NCI-H1105 (cell line): ENCODE data around the gene NEIL3.
"Not testable (repeated sequence)": the region's sequence is repeated elsewhere in the genome, so short reads cannot be mapped to it uniquely, and the experiment has no call there.

Experiments
- DNase-seq: peaks from one replicate; lab custom pipeline; 2025; lab: John Stamatoyannopoulos, UW

NEIL3 gene

DNA sequence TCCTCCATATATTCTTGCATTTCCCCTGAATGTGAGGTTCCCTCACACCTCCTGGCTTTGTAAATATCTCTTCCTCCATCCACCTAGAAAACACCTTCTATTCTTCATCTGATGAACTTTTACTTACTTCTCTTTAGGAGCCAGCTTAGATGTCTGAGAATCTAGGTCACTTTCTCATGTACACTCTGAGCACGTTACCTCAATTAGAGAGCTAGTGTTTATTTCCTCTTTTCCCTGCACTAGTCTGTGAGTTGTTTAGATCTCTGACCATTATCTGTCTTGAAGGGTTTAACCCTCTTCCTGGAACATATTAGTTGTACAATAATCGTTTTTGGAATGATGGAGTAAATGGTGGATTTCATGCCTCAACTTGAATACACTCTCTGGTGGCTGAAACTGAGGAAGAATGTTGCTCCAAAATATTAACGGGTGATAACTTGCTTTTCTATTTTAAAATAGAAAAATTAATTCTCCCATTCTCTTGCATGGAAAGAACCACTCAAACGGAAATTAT is 8.5 kb upstream of the NEIL3 start:
- no peak for DNase-seq

DNA sequence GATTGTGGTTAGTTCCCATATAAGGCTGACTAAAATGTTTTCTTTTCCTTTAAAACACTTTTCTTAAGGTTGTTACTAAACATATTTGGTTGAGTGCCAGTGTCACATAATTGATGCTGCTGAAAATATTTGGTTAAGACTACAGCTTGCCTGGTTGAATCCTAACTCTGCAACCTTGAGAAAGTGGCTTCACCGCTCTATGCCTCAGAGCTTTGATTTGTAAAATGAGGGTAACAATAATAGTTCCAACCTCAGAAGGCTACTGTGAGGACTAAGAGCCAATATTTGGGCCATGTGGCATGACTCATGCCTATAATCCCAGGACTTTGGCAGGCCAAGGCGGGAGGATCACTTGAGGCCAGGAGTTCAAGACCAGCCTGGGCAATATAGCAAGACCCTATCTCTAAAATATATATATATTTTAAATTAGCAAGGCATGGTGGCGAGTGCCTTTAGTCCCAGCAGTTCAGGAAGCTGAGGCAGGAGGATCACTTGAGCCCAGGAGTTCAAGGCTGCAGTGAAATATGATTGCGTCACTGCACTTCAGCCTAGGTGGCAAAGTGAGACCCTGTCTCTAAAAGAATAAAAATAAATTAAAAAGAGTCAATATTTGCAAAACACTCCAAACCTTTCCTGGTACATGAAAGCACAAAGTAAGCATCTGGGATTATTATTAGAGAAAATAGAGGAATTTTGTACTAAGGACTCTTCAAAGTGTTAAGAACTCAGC is 7.1 kb upstream of the NEIL3 start:
- DNase-seq, result no peak

GRCh38 chr4:177304094-177304493 is 5.6 kb upstream of the NEIL3 start:
- DNase-seq, result no peak

DNA sequence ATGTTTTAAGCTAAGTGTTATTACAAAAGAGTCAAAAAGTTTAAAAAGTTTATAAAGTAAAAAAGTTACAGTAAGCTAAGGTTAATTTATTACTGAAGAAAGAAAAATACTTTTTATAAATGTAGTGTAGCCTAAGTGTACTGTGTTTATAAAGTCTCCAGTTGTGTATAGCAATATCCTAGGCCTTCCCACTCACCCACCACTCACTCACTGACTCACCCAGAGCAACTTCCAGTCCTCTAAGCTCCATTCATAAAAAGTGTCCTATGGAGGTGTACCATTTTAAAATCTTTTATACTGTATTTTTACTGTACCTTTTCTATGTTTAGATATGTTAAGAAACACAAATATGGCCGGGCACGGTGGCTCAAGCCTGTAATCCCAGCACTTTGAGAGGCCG is 4.8 kb upstream of the NEIL3 start:
- DNase-seq, result not testable (repeated sequence)

DNA sequence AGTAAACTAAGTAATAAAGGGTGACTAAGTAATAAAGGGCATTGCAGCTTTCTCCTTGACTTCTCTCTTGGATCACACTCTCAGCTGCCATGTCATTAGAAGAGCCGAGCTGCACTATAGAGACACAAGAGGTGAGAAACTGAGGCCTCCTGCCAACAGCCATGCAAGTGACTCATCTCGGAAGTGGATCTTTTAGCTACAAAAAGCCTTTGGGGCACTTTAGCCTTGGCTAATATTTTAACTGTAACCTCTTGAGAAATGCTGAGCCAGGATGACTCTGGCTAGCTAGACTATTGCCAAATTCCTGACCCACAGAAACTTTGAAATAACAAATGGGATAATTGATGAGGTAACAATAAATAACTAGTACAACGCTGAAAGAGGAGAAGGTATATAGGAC is 1.5 kb upstream of the NEIL3 start:
- no peak for DNase-seq

DNA sequence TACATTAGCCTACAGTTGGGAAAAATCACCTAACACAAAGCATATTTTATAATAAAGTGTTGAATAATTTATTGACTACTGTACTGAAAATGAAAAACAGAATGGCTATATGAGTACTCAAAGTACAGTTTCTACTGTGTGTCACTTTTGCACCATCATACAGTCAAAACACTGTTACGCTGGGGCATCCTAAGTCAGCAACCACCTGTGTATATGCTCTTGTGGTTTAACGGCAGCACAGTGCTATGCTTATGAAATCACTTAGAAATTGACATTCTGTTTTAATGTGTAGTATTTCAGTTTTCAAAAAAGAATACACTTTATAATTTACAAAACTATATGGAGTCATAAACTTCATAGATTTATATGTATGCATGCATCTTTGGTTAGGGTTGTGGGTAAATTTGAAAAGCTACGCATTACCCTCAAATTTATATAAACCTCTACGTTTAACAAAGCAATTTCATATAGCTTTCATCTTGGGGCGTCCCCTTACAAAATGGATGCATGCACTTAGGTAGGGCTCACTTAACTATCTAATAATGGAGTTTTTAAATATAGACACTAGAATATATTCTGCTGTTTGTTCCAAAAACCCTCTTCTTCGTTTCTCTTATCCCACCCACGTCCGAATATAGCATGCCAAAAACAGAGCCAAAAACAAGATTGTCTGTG is 690 bp upstream of the NEIL3 start:
- no peak for DNase-seq

- no peak for DNase-seq
Observed at GRCh38 chr4:177311589-177311988, 1.9 kb downstream of the NEIL3 start.

DNA sequence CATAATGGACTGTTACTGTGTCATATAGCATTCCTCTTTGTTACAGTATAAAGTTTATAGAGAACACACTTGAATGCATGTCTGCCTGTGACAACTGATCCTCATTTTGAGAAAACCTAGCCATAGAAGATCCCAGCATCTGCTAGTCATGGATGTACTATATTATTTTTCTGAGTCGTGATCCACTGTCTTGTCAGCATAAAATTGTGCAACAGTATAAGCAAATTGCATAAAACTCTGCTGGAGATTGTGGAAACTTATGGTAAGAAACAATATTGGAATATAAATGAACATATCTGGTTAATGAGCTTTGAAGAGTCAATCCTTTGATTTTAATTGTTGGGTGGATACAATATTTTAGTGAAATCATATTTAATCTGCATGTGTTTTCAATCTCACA is 3.6 kb downstream of the NEIL3 start:
- DNase-seq, result no peak

DNA sequence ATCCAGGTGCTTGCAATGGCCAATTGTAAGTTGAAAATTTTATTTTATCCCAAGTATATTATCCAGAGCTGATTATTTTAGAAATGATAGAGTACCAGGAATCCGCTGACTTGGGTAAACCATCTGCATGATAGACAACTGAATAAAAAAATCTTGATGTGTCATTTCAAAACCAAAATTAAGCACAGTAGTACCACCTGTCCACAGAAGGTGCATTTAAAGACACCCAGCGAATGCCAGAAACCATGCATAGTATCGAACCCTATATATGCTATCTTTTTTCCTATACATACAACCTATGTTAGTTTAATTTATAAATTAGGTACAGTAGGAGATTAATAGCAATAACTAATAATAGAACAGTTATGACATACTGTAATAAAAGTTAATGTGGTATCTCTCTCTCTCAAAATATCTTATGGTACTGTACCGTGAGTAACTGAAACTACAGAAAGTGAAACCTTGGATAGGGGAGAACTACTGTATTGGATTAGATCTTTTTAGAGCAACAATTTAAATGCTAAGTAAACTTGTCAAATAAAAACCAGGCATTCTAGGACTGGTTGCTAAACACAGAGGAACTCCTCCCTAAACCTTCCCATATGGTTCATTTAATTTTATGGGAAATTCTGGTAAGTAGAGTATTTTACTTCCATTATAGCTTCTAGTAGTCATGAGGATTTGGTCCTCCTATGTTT is 6.2 kb downstream of the NEIL3 start:
- DNase-seq, result no peak

DNA sequence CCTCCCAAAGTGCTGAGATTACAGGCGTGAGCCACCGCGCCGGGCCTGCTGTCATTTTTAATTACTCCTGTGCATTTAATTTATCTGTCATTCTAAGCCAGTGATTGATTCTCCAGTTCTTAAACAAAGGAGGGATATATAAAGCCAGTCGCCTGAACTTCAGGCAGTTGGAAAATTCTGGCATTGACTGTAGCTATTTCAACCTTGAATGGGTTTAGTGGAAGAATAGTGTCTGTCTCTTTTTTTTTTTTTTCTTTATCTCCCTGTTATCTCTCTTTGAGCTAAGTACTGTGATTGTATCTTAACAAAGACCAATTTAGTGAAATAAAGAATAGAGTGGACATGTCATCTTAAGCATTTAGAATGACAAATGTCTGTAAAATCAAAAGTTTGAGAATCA is 11.0 kb downstream of the NEIL3 start:
- no peak for DNase-seq

GRCh38 chr4:177321647-177322046 is 12.0 kb downstream of the NEIL3 start:
- DNase-seq, result no peak

- DNase-seq, result no peak
Observed at GRCh38 chr4:177322266-177322665, 12.6 kb downstream of the NEIL3 start.

DNA sequence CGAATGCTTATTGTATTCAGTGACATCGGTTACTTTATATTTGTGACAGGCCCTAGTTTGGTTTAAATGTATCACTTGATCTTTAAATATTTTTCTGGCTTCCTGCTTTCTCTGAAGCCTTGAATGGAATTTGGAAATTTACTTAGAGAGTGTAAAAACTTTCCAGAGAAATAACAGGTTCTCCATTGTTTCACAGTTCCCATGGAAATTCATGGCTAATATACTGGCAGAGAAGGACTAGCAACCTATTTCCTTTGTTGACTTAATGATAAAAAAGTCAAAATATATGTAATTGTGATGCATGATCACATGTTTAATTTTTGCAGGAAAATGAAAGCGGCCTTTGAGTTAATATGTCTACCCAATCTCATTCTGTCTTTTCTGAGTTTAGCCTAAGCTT is 13.2 kb downstream of the NEIL3 start:
- DNase-seq, result no peak

DNA sequence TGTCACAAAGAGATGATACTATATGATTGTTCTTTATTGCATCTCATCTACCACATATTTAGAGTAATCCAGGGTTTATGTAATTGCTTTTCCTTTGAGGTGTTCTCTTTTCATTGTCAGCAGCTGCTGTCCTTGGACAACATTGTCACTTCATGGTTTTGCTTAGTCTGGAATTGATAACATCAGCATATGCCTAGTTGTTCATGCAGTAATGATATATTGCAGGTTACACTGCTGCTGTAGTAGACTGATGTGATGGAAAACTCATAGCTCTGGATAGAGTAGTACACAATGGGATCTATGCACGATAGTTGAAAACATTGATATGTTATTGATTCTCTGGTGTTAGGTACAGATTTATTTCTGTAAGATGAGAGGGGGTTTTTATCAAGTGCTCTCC is 13.7 kb downstream of the NEIL3 start:
- DNase-seq, result no peak

DNA sequence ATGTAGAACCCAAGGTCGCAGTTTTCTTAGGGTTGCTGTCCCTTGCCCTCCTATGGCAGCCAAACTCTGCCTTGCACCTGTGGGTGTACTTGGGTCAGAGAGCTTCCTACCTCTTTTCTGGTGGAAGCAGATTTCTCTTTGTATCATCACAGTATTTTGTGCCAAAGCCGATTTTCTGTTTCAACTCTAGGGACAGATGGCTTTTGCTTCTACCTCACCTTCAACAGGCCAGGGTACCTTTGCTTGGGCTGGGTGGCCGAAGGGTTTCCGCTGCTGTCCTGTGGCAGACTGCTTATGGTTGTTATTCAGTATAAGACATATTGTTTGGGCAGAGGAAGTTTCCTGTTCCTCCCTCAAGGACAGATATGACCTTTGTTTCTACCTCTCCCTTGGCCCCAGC is 22.4 kb downstream of the NEIL3 start:
- no peak for DNase-seq

DNA sequence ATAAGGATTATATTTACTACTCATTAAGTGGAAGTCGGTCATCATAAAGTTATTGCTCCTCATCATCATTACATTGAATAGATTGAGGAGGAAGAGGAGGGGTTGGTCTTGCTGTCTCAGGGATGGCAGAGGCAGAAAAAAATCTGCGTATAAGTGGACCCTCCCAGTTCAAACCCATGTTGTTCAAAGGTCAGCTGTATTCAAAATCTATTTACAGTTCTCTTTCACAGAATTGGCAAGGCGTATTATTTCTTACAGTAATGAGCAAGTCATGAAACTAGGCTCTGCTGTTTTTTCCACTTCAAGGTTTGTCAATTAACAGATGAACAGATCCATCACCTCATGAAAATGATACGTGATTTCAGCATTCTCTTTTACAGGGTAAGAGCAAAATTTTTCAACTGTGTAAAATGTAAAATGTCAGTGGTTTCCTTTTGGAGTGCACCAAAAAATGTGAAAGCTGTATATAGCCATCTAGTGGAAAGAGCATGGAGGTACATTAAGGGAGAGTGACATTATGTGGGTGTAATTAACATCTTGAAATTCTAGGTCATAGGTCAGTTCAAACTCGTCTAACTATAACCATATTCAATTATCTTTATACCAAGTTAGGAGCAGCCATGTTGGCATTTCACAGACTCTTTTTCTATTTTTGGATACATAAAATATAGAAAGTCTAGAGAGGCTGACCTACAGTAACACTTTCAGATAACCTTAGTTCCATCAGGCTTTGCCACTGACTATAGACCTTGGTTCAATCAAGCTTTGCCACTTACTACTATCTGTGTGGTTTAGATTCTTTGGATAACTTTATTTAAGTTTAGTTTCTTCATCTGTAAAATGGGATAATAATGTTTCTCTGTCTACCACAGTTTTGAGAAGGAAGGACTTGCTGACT is 30.1 kb downstream of the NEIL3 start:
- peak; percentile 1 for DNase-seq

- DNase-seq, result no peak
Observed at GRCh38 chr4:177348348-177348747, 38.7 kb downstream of the NEIL3 start.

GRCh38 chr4:177349191-177349590 is 39.5 kb downstream of the NEIL3 start:
- DNase-seq, result no peak

GRCh38 chr4:177351622-177352244 is 42.1 kb downstream of the NEIL3 start:
- no peak for DNase-seq

GRCh38 chr4:177356206-177356605 is 46.5 kb downstream of the NEIL3 start:
- DNase-seq, result no peak

DNA sequence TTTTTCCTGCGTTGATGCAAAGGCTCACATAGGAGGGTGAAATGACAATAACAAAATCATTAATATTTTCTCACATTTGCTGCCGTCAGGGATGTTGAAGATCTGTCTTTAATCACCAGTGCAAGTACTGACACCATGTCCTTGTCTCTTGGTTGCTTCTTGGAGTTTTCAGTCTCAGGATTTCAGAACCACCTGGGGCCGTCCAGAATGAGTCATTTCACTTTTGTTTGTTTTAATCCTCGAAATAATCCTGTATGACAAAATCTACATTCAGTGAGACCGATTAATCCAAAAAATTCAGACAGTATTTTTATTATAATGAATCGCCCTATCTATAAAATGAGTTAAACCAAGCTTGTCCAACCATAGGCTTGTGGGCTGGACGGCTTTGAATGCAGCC is 47.2 kb downstream of the NEIL3 start:
- no peak for DNase-seq

GRCh38 chr4:177367336-177367735 is 57.7 kb downstream of the NEIL3 start:
- DNase-seq, result no peak
